GM12891 (cell line): ENCODE measurements around the gene CNR1.

ENCODE experiments used
- POLR2AphosphoS5 ChIP-seq: IDR thresholded peaks from 2 replicates; pipeline ENCODE4 v1.6.1; 2011; ENCODE audit warnings: low read depth, low read length, control low read depth
- POU2F2 ChIP-seq: IDR thresholded peaks from 2 replicates; pipeline ENCODE4 v1.6.1; 2011; ENCODE audit warnings: low read depth, mild to moderate bottlenecking, control low read depth, low read length, moderate library complexity
- TAF1 ChIP-seq: IDR thresholded peaks from 2 replicates; pipeline ENCODE4 v1.6.1; 2011; ENCODE audit warnings: low read depth, low read length, control low read depth

- TF ChIP-seq POU2F2 (no peak), TAF1 (no peak), POLR2AphosphoS5 (no peak)
These were observed 21.4 kb downstream of the CNR1 start for GRCh38 chr6:88144637-88145297.
